Bronchial epithelial cell (primary cell): ENCODE data around the gene MLNR. TPM values are rescaled to one million over a fixed set of nuclear protein-coding genes. Genes with fewer than 3 reads are reported as not detected.

Experiments
- DNase-seq: peaks from one replicate; pipeline ENCODE4 v3.0.0-alpha.2; 2010; ENCODE audit warnings: low read depth
- FAIRE-seq: peaks from 2 replicates; lab custom pipeline; 2011; peaks lifted over from hg19 to GRCh38; lab: Jason Lieb, UNC
- H3K27me3 ChIP-seq: 2 replicates; pipeline ENCODE4 v1.5.1; 2011; ENCODE audit warnings: low read length; ENCODE audit not compliant: control insufficient read depth, insufficient read depth
- H3K36me3 ChIP-seq: 2 replicates; pipeline ENCODE4 v1.5.1; 2011; ENCODE audit warnings: low read length; ENCODE audit not compliant: control insufficient read depth, insufficient read depth
- H3K4me3 ChIP-seq: 2 replicates; pipeline ENCODE4 v1.5.1; 2011; ENCODE audit warnings: mild to moderate bottlenecking, low read depth, low read length, control low read depth
- total RNA-seq: library from RNA; depleted of rRNA; stranded (reverse); fragments of >200 nt; gene quantifications from 2 replicates; pipeline ENCODE4 v1.2.1, GENCODE V29; 2014
- TF ChIP-seq, protein P1 (sequence below): IDR thresholded peaks from 2 replicates; pipeline ENCODE4 v1.5.1; 2011; ENCODE audit warnings: mild to moderate bottlenecking, moderate library complexity, low read length, control low read depth, inconsistent platforms; ENCODE audit not compliant: insufficient read depth, severe bottlenecking

MLNR gene
- total RNA-seq, 1 donor from 2014 or later: not detected

DNA sequence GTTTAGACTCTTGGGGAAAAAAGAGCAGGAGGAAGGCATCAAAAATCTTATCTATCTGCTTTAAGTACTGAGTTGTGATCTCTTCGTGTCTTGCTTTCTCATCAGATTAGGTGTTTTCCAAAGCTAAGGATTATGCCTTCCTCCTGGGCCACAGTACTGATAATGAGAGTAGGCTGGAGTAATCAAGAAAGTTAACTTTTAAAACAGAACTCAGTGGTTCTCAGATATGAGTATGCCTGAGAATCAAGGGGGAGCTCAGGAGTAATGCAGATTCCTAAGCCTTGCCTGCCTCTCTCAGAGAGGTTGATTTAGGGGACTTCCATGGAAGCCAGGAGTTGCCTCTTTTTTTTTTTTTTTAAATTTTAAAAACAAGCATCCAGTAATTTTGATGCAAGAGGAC is 51.1 kb downstream of the MLNR start:
- Histone ChIP-seq H3K27me3 (no peaks in the 10 kb centered on the region), H3K36me3 (no peaks in the 10 kb centered on the region), H3K4me3 (no peak overlapping the region)
- DNase-seq: no peak
- TF ChIP-seq, protein P1, sequence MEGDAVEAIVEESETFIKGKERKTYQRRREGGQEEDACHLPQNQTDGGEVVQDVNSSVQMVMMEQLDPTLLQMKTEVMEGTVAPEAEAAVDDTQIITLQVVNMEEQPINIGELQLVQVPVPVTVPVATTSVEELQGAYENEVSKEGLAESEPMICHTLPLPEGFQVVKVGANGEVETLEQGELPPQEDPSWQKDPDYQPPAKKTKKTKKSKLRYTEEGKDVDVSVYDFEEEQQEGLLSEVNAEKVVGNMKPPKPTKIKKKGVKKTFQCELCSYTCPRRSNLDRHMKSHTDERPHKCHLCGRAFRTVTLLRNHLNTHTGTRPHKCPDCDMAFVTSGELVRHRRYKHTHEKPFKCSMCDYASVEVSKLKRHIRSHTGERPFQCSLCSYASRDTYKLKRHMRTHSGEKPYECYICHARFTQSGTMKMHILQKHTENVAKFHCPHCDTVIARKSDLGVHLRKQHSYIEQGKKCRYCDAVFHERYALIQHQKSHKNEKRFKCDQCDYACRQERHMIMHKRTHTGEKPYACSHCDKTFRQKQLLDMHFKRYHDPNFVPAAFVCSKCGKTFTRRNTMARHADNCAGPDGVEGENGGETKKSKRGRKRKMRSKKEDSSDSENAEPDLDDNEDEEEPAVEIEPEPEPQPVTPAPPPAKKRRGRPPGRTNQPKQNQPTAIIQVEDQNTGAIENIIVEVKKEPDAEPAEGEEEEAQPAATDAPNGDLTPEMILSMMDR: no peak
- no peak for FAIRE-seq

Other genes starting within 250 kb of the MLNR start
- 23.0 and 24.0 TPM in 2 replicates for gene FNDC3A, start 244.4 kb upstream of the MLNR start, total RNA-seq
- gene CDADC1, start 27.6 kb downstream of the MLNR start, total RNA-seq: 5.9 and 6.6 TPM in 2 replicates
- 6.6 and 8.6 TPM in 2 replicates for gene CAB39L, start 223.7 kb downstream of the MLNR start, total RNA-seq
- gene SETDB2, start 223.9 kb downstream of the MLNR start, total RNA-seq: 5.2 and 5.3 TPM in 2 replicates